ENCODE data around the gene RNU1-3. TPM values are rescaled to one million over a fixed set of nuclear protein-coding genes. Genes with fewer than 3 reads are reported as not detected.
"Not testable (repeated sequence)": the region's sequence is repeated elsewhere in the genome, so short reads cannot be mapped to it uniquely, and the experiment has no call there.

Gene RNU1-3
- total RNA-seq, 1 donor from 2014 or later: under 0.01 TPM

DNA sequence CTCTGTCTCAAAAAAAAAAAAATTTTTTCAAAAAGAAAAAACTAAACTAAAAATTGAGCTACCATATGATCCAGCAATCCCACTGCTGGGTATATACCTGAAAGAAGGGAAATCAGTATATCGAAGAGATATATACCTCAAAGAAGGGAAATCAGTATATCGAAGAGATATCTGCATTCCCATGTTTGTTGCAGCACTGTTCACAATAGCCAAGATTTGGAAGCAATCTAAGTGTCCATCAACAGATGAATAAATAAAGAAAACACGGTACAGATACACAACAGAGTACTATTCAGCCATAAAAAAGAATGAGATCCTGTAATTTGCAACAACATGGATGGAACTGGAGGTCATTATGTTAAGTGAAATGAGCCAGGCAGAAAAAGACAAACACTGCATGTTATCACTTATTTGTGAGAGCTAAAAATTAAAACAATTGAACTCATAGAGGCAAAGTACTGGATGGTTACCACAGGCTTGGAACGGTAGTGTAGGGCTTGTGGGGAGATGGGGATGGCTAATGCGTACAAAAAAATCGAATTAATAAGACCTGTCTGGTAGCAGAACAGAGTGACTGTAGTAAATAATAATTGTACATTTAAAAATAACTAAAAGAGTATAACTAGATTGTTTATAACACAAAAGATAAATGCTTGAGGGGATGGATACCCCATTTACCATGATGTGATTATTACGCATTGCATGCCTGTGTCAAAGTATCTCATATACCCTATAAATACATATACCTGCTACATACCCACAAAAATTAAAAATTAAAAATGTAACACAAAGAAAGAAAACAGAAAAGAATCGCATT is 25.4 kb downstream of the RNU1-3 start:
- not testable (repeated sequence) for H3K4me3 Mint-ChIP-seq

DNA sequence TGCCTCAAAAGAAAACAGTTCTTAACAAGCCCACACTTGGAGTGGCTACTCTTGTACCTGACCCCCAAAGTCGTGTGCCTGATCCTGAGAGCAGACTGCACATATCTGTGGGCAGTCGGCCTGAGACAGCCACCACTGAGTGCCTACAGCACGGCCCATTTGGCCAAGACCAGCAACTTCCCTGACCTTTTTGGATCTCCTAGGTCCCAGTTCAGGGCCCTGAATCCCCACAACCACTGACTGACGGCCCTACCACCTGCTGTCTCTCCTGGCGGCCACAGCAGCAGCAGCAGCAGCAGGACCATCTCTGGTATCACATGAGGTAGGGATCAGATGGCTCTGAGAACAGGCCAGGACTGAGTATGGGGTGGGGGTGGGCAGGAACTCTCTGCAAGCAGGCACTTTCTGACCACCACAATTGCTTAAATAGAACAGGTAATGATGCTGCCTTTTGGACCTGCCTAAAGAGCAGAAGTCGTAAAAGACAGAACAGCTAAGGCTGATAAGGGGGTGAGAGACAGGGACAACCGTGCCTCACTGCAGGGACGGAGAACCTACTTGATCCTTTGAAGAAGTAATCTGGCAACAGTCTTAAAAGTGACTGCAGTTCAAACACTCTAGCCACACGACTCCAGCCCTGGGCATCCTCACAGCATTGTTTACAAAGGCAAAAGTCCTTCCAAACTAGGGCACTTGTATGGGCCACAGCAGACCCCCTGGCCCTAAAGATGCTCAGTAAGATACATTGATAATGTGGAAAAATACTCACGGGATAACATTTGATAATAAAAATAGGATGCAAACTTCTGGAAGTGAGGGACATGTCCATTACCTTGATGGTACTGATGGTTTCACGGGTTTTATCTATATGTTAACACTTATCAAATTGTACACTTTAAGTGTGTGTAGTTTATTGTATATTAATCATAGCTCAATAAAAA is 27.4 kb downstream of the RNU1-3 start:
- not testable (repeated sequence) for H3K4me2 ChIP-seq; H3K9me3 ChIP-seq (ENCODE audit: low read depth); H3K27me3 Mint-ChIP-seq (ENCODE audit: insufficient read depth, low read depth); DNase-seq (ENCODE audit: low spot score); H3K4me3 ChIP-seq; H2AFZ ChIP-seq (replicated peaks); H3K27me3 ChIP-seq; H3K27ac ChIP-seq; H3F3A ChIP-seq (ENCODE audit: low read depth); H3K4me3 Mint-ChIP-seq; H3K4me1 Mint-ChIP-seq; H3K9me3 Mint-ChIP-seq; H3K27ac Mint-ChIP-seq; H3K36me3 ChIP-seq; H3K36me3 Mint-ChIP-seq
- Histone ChIP-seq H3K9ac (peak overlapping the region; percentile 5), H3K4me1 (peaks cover 10% of the 10 kb centered on the region), H3K79me2 (ENCODE audit: low read depth) (peaks cover 71% of the 10 kb centered on the region), H4K20me1 (ENCODE audit: low read depth) (peaks cover 10% of the 10 kb centered on the region)

More for the DNA sequence above, 25.4 kb downstream of the RNU1-3 start:
- not testable (repeated sequence) for H3K4me2 ChIP-seq; H3F3A ChIP-seq (ENCODE audit: low read depth); H3K9ac ChIP-seq; H3K9me3 Mint-ChIP-seq; H3K27ac ChIP-seq; H3K9me3 ChIP-seq (ENCODE audit: low read depth); H3K36me3 Mint-ChIP-seq; H3K27me3 ChIP-seq; H3K27ac Mint-ChIP-seq; DNase-seq (ENCODE audit: low spot score); H2AFZ ChIP-seq (replicated peaks); H3K4me1 Mint-ChIP-seq; H3K36me3 ChIP-seq; H3K4me3 ChIP-seq; H3K27me3 Mint-ChIP-seq (ENCODE audit: insufficient read depth, low read depth)
- peaks cover 10% of the 10 kb centered on the region for H4K20me1 ChIP-seq (ENCODE audit: low read depth)
- peaks cover 59% of the 10 kb centered on the region for H3K79me2 ChIP-seq (ENCODE audit: low read depth)
- H3K4me1 ChIP-seq: peaks cover 17% of the 10 kb centered on the region

DNA sequence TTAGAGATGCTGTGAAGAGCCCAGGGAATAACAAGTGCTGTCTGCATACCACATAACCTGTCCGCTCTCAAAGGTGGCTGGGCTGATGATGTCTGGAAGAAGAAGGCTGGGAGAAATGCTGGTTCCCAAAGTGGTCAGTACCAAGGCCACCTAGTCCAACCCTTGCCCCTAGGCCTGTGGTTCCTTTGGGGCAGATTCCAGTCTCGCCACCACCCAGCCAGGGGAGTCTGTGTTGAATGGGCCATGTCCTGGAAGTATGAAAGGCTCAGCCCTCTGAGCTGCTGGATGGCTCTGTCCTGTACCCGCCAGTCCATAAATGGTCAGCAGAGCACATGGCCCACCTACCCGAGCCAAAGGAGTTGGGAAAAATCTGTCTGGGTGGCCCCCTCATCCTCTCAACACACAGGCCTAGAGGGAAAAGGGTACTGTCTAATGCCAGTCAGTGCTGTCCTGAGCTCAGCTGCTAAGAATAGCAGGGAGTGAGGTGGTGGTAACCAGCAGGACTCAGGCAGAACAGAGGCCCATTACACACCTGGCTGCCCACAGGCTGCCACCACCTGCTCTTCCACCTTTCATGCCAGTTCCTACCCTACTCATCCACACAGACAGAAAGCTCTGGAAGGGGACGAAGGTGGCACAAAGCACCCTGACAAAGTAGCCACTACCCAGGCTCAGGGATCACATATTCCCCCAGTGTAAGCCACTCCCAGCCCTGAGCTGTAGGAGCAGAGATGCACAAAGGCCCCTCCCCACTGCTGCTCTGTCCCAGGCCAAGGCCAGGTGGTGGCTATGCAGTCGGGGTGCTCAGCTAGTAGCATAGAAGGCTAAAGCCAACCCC is 28.6 kb downstream of the RNU1-3 start:
- not testable (repeated sequence) for H3K4me3 ChIP-seq; H3K27me3 Mint-ChIP-seq (ENCODE audit: insufficient read depth, low read depth); H3K27ac Mint-ChIP-seq; H3K4me3 Mint-ChIP-seq; H3K36me3 ChIP-seq; H3K9me3 Mint-ChIP-seq; H2AFZ ChIP-seq (replicated peaks); H3K4me1 ChIP-seq; H3K27me3 ChIP-seq; H3F3A ChIP-seq (ENCODE audit: low read depth); H3K9ac ChIP-seq; DNase-seq (ENCODE audit: low spot score); H3K27ac ChIP-seq; H3K9me3 ChIP-seq (ENCODE audit: low read depth); H3K4me1 Mint-ChIP-seq; H3K4me2 ChIP-seq
- peaks cover 13% of the 10 kb centered on the region for H3K36me3 Mint-ChIP-seq
- H4K20me1 ChIP-seq (ENCODE audit: low read depth): peaks cover 14% of the 10 kb centered on the region
- peaks cover 59% of the 10 kb centered on the region for H3K79me2 ChIP-seq (ENCODE audit: low read depth)

DNA sequence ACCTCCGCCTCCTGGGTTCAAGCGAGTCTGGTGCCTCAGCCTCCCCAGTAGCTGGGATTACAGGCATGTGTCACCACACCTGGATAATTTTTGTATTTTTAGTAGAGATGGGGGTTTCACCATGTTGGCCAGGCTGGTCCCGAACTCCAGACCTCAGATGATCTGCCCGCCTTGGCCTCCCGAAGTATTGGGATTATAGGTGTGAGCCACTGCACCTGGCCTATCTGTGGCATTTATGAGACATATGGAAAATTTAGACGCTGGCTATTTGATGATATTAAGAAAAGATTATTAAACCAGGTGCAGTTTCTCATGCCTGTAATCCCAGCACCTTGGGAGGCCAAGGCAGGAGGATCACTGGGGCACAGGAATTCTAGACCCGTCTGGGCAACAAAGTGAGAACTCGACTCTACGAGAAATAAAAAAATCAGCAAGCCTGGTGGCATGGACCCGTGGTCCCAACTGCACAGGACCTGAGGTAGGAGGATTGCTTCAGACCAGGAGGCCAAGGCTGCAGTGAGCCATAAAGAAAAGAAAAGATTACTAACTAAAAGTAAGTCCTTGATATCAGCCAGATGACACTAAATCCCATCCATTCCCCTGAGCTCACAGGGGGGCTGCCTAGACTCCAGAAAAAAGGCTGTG is 30.1 kb downstream of the RNU1-3 start:
- H3K36me3 ChIP-seq; H3K27me3 ChIP-seq; H3K4me1 Mint-ChIP-seq; H3K4me3 Mint-ChIP-seq; H3K4me2 ChIP-seq; H3K27me3 Mint-ChIP-seq (ENCODE audit: insufficient read depth, low read depth); H3K4me3 ChIP-seq; H2AFZ ChIP-seq (replicated peaks); H3K9ac ChIP-seq; H3K4me1 ChIP-seq; H3K9me3 Mint-ChIP-seq; DNase-seq (ENCODE audit: low spot score); H3F3A ChIP-seq (ENCODE audit: low read depth); H3K9me3 ChIP-seq (ENCODE audit: low read depth); H3K27ac Mint-ChIP-seq; H3K27ac ChIP-seq: not testable (repeated sequence)
- H3K79me2 ChIP-seq (ENCODE audit: low read depth): peaks cover 46% of the 10 kb centered on the region
- peaks cover 14% of the 10 kb centered on the region for H4K20me1 ChIP-seq (ENCODE audit: low read depth)
- peaks cover 22% of the 10 kb centered on the region for H3K36me3 Mint-ChIP-seq

DNA sequence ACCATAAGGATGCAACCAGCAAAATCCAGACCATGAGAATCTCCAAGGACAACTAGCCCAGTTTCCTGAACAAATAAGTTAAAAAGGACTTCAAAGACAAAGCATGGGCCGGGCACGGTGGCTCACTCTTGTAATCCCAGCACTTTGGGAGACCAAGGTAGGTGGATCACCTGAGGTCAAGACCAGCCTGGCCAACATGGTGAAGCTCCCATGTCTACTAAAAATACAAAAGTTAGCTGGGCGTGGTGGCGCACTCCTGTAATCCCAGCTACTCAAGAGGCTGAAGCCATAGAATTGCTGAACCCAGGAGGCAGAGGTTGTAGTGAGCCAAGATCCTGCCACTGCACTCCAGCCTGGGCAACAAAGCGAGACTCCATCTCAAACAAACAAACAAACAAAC is 30.8 kb downstream of the RNU1-3 start:
- not testable (repeated sequence) for DNase-seq (ENCODE audit: low spot score); H3K27me3 Mint-ChIP-seq (ENCODE audit: insufficient read depth, low read depth)

DNA sequence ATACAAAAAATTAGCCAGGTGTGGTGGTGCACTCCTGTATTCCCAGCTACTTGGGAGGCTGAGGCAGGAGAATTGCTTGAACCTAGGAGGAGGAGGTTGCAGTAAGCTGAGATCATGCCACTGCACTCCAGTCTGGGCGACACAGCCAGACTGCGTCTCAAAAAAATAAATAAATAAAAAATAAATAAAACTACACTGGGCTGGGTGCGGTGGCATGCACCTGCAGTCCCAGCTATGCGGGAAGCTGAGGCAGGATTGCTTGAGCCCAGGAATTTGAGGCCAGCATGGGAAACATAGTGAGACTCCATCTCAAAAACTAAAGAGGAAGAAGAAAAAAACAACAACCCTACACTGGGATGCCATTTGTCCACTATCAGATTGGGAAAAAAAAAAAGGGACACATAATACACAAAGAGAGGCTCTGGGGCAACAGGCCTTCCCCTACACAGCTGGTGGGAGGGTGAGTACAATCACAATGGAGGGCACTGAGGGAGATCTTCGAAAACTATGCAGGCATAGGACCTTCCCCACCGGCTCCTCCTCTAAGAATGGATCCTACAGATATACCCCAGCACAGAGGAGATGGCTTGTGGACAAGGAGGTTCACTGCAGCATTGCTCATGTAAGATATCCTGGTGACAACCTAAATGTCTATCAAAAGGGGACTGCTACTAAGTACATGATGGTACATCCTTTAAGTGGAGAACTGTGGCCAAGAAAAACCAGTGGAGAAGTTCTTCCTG is 33.0 kb downstream of the RNU1-3 start:
- H3K27ac Mint-ChIP-seq: peak overlapping the region; percentile 61
- H3F3A ChIP-seq (ENCODE audit: low read depth); H3K9ac ChIP-seq; H3K9me3 ChIP-seq (ENCODE audit: low read depth); DNase-seq (ENCODE audit: low spot score); H3K27me3 ChIP-seq; H4K20me1 ChIP-seq (ENCODE audit: low read depth); H2AFZ ChIP-seq (replicated peaks); H3K27me3 Mint-ChIP-seq (ENCODE audit: insufficient read depth, low read depth); H3K36me3 ChIP-seq; H3K27ac ChIP-seq; H3K4me1 ChIP-seq; H3K4me3 ChIP-seq; H3K4me2 ChIP-seq; H3K9me3 Mint-ChIP-seq; H3K4me3 Mint-ChIP-seq: not testable (repeated sequence)
- peaks cover 42% of the 10 kb centered on the region for H3K36me3 Mint-ChIP-seq
- H3K79me2 ChIP-seq (ENCODE audit: low read depth): peaks cover 23% of the 10 kb centered on the region
- peaks cover 10% of the 10 kb centered on the region for H3K4me1 Mint-ChIP-seq

More for the DNA sequence above, 30.8 kb downstream of the RNU1-3 start:
- H3K9me3 ChIP-seq (ENCODE audit: low read depth); H3K9me3 Mint-ChIP-seq; H3K4me1 ChIP-seq; H3F3A ChIP-seq (ENCODE audit: low read depth); H3K4me1 Mint-ChIP-seq; H3K4me3 ChIP-seq; H3K36me3 ChIP-seq; H3K27ac Mint-ChIP-seq; H3K27me3 ChIP-seq; H3K4me2 ChIP-seq; H3K4me3 Mint-ChIP-seq; H2AFZ ChIP-seq (replicated peaks); H3K9ac ChIP-seq; H3K27ac ChIP-seq: not testable (repeated sequence)
- Histone ChIP-seq H4K20me1 (ENCODE audit: low read depth) (peaks cover 14% of the 10 kb centered on the region), H3K79me2 (ENCODE audit: low read depth) (peaks cover 39% of the 10 kb centered on the region)
- H3K36me3 Mint-ChIP-seq: peaks cover 27% of the 10 kb centered on the region

Measured in neural progenitor cell (in vitro differentiated cells).